ENCODE results near the gene RASGRF1.

DNA sequence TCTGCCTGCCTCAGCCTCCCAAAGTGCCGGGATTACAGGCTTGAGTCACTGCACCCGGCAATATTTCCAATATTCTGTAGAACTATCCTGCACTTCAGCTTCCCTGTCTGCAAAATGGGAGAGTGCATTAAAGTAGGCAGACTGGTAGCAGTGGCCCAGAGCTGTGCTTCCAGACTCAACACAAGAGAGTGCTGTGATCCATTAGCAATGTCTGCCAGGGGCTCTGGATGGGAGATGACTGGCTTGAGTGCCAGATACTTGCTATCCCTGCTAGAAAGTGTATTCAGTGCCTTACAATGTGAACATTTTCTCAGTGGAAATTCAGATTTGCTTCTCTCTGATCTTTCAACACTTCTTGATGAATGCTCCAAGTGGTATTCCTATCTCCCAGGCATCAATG is 80.3 kb downstream of the RASGRF1 start:
- no peak for TF ChIP-seq POLR2A (IDR thresholded peaks at IDR 0.05)
- TF ChIP-seq, protein P1, sequence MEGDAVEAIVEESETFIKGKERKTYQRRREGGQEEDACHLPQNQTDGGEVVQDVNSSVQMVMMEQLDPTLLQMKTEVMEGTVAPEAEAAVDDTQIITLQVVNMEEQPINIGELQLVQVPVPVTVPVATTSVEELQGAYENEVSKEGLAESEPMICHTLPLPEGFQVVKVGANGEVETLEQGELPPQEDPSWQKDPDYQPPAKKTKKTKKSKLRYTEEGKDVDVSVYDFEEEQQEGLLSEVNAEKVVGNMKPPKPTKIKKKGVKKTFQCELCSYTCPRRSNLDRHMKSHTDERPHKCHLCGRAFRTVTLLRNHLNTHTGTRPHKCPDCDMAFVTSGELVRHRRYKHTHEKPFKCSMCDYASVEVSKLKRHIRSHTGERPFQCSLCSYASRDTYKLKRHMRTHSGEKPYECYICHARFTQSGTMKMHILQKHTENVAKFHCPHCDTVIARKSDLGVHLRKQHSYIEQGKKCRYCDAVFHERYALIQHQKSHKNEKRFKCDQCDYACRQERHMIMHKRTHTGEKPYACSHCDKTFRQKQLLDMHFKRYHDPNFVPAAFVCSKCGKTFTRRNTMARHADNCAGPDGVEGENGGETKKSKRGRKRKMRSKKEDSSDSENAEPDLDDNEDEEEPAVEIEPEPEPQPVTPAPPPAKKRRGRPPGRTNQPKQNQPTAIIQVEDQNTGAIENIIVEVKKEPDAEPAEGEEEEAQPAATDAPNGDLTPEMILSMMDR (IDR thresholded peaks at IDR 0.05), result no peak
